Transverse colon (tissue), 4 donors: ENCODE data around the gene TMEM144. TPM values are rescaled to one million over a fixed set of nuclear protein-coding genes. Genes with fewer than 3 reads are reported as not detected.
"Not testable (repeated sequence)": the region's sequence is repeated elsewhere in the genome, so short reads cannot be mapped to it uniquely, and the experiment has no call there.

ENCODE experiments used
- DNase-seq: peaks from one replicate; pipeline ENCODE4 v3.0.0-alpha.2; 2019
- H3K27ac ChIP-seq, 4 donors: fragments of 200-600 bp; sonication (generic); 2 replicates each; pipeline ENCODE4 v1.5.1; 2016 to 2018; ENCODE audit warnings: inconsistent platforms in 4 of 4
- H3K27me3 ChIP-seq: fragments of 200-600 bp; sonication (generic); 2 replicates; pipeline ENCODE4 v1.5.1; 2017; ENCODE audit warnings: inconsistent platforms
- H3K36me3 ChIP-seq, 4 donors: fragments of 200-600 bp; sonication (generic); 2 replicates each; pipeline ENCODE4 v1.5.1; 2017 to 2019; ENCODE audit warnings: inconsistent platforms in 4 of 4
- H3K4me1 ChIP-seq, 4 donors: fragments of 200-600 bp; sonication (generic); 2 replicates each; pipeline ENCODE4 v1.5.1; 2017 to 2020; ENCODE audit warnings: inconsistent platforms in 4 of 4
- H3K4me3 ChIP-seq, 4 donors: fragments of 200-600 bp; sonication (generic); 1 replicate in 1 of 4; 2 replicates in 3 of 4; pipeline versions ENCODE4 v1.5.1 to v1.6.1; 2017 to 2019; ENCODE audit warnings: inconsistent platforms in 4 of 4
- H3K9me3 ChIP-seq, 2 donors: fragments of 200-600 bp; sonication (generic); 2 replicates each; pipeline ENCODE4 v1.5.1; 2017 to 2019; ENCODE audit warnings: inconsistent platforms in 2 of 2
- CTCF ChIP-seq, 5 experiments: fragments of 200-600 bp in 3 of 5; fragments of 450-650 bp in 2 of 5; sonication (generic) in 3 of 5; IDR thresholded peaks; 1 replicate in 2 of 5; 2 replicates in 3 of 5; pipeline ENCODE4 v1.5.1; 2016 to 2017; ENCODE audit warnings: antibody characterized with exemption in 5 of 5, inconsistent platforms in 3 of 5, mild to moderate bottlenecking in 2 of 5, moderate library complexity in 1 of 5
- EP300 ChIP-seq: sonication (generic); formaldehyde crosslinking; IDR thresholded peaks from one replicate; pipeline ENCODE4 v1.6.1; 2017; ENCODE audit warnings: antibody characterized with exemption, low read depth
- POLR2A ChIP-seq: fragments of 450-650 bp; IDR thresholded peaks from one replicate; pipeline ENCODE4 v1.6.1; 2016; ENCODE audit warnings: antibody characterized with exemption, mild to moderate bottlenecking, moderate library complexity
- POLR2AphosphoS5 ChIP-seq, 3 donors: sonication (generic); formaldehyde crosslinking; IDR thresholded peaks; one replicate each; pipeline ENCODE4 v1.6.1; 2016; ENCODE audit warnings: antibody characterized with exemption in 3 of 3
- WGBS, 2 donors: methylation state at CpG; one replicate each; pipeline ENCODE4 v1.1.5; 2018; ENCODE audit warnings: low coverage in 1 of 2; 5-methylcytosine and 5-hydroxymethylcytosine counted together
- in situ Hi-C, 4 donors: fragments of 200-750 bp; cut with MboI; loops; one replicate each; pipeline versions ENCODE4 v1.15.0 to v1.15.1; 2017; ENCODE audit warnings: low sequenced_read_pairs in 3 of 4, low pct_ligation_motif_present in 1 of 4, low pct_unique_long_range_greater_than_20kb in 1 of 4
- intact Hi-C: fragments of 100-400 bp; cut with DNase I; formaldehyde crosslinking; loops from one replicate; pipeline ENCODE4 v1.15.1; 2023; ENCODE audit warnings: low total_unique reads
- total RNA-seq, 4 donors: library from RNA; depleted of rRNA; stranded (reverse); fragments of >200 nt; gene quantifications; one replicate each; pipeline ENCODE4 v1.1.0, GENCODE V29; 2016

Gene TMEM144
- total RNA-seq, 4 donors from 2014 or later, result 2.2 to 26.9 (median 21.2) TPM

GRCh38 chr4:158268553-158268952, 58.3 kb downstream of the TMEM144 start:
- no peaks in the 10 kb centered on the region for H3K27me3 ChIP-seq
- H3K4me1 ChIP-seq, result no peaks in the 10 kb centered on the region
- WGBS, 2 donors, result 83 to 90% methylated on average over 2 of the region's 2 CpGs
- intact Hi-C loops (no loop called here), in situ Hi-C loops (loop anchor here in 3 of 4 donors (10.0 to 25.0 kb wide), 3 partner anchors 281 to 356 kb away; no protein-coding TSS in a partner anchor)
- H3K9me3 ChIP-seq, result no peaks in the 10 kb centered on the region
- TF ChIP-seq CTCF (IDR thresholded peaks at IDR 0.05) (no peak), EP300 (no peak), POLR2AphosphoS5 (IDR thresholded peaks at IDR 0.05) (no peak), POLR2A (no peak)
- no peak overlapping the region for H3K27ac ChIP-seq
- no peak for DNase-seq
- H3K4me3 ChIP-seq, result no peak overlapping the region
- no peaks in the 10 kb centered on the region for H3K36me3 ChIP-seq

GRCh38 chr4:158274636-158275035, 64.3 kb downstream of the TMEM144 start:
- no peaks in the 10 kb centered on the region for H3K4me1 ChIP-seq
- no peaks in the 10 kb centered on the region for H3K36me3 ChIP-seq
- 54 to 80% methylated on average over 3 to 5 of the region's 5 CpGs for WGBS, 2 donors
- intact Hi-C loops (no loop called here), in situ Hi-C loops (loop anchor here in 2 of 4 donors (25.0 kb wide), 2 partner anchors 287 to 338 kb away; no protein-coding TSS in a partner anchor)
- no peaks in the 10 kb centered on the region for H3K9me3 ChIP-seq
- H3K27ac ChIP-seq, result no peak overlapping the region
- TF ChIP-seq POLR2A (no peak), EP300 (no peak), POLR2AphosphoS5 (IDR thresholded peaks at IDR 0.05) (no peak), CTCF (IDR thresholded peaks at IDR 0.05) (no peak)
- H3K4me3 ChIP-seq, result no peak overlapping the region
- no peak for DNase-seq
- H3K27me3 ChIP-seq, result no peaks in the 10 kb centered on the region

GRCh38 chr4:158277558-158277957, 67.3 kb downstream of the TMEM144 start:
- Histone ChIP-seq H3K27me3 (no peaks in the 10 kb centered on the region), H3K27ac (no peak overlapping the region), H3K36me3 (no peaks in the 10 kb centered on the region), H3K4me1 (no peaks in the 10 kb centered on the region), H3K4me3 (no peak overlapping the region), H3K9me3 (no peaks in the 10 kb centered on the region)
- intact Hi-C loops, result no loop called here
- DNase-seq, result no peak
- in situ Hi-C loops, result no loop called here
- TF ChIP-seq EP300 (no peak), POLR2AphosphoS5 (IDR thresholded peaks at IDR 0.05) (no peak)
- WGBS, 2 donors, result 91 to 97% methylated on average over 8 of the region's 8 CpGs

GRCh38 chr4:158279052-158279451, 68.8 kb downstream of the TMEM144 start:
- H3K4me1 ChIP-seq, H3K4me3 ChIP-seq, H3K9me3 ChIP-seq, DNase-seq, H3K27ac ChIP-seq, H3K36me3 ChIP-seq, in situ Hi-C loops, H3K27me3 ChIP-seq, intact Hi-C loops: not testable (repeated sequence)
- WGBS, 2 donors, result 86 to 100% methylated on average over 1 of the region's 1 CpG

GRCh38 chr4:158280856-158281255, 70.6 kb downstream of the TMEM144 start:
- H3K27ac ChIP-seq, result no peak overlapping the region
- TF ChIP-seq POLR2A (no peak), EP300 (no peak), CTCF (IDR thresholded peaks at IDR 0.05) (no peak), POLR2AphosphoS5 (IDR thresholded peaks at IDR 0.05) (no peak)
- no peaks in the 10 kb centered on the region for H3K9me3 ChIP-seq
- H3K27me3 ChIP-seq, result no peaks in the 10 kb centered on the region
- intact Hi-C loops (no loop called here), in situ Hi-C loops (no loop called here)
- DNase-seq, result no peak
- no peaks in the 10 kb centered on the region for H3K36me3 ChIP-seq
- no peak overlapping the region for H3K4me3 ChIP-seq
- no peaks in the 10 kb centered on the region for H3K4me1 ChIP-seq
- WGBS, 2 donors, result 81 to 84% methylated on average over 5 of the region's 5 CpGs
